HepG2 (cell line): ENCODE results near the gene APOLD1. TPM values are rescaled to one million over a fixed set of nuclear protein-coding genes. Genes with fewer than 3 reads are reported as not detected.

Source experiments
- ARNT ChIP-seq: fragments of 450-650 bp; IDR thresholded peaks from 2 replicates; pipeline ENCODE4 v1.6.1; 2017
- ARNTL ChIP-seq: sonication (generic); formaldehyde crosslinking; IDR thresholded peaks from 2 replicates; pipeline ENCODE4 v1.4.0; 2020; ENCODE audit warnings: mild to moderate bottlenecking, missing genetic modification reagents
- GZF1 ChIP-seq: sonication (generic); formaldehyde crosslinking; IDR thresholded peaks from 2 replicates; pipeline ENCODE4 v1.5.1; 2020; ENCODE audit warnings: mild to moderate bottlenecking, missing genetic modification reagents
- IRF2 ChIP-seq: IDR thresholded peaks from 2 replicates; pipeline ENCODE4 v1.6.1; 2018; ENCODE audit warnings: missing genetic modification reagents, missing compliant biosample characterization
- PAF1 ChIP-seq: IDR thresholded peaks from 2 replicates; pipeline ENCODE4 v1.6.1; 2016; ENCODE audit warnings: missing genetic modification reagents, missing compliant biosample characterization
- SNAPC4 ChIP-seq: sonication (generic); formaldehyde crosslinking; IDR thresholded peaks from 2 replicates; pipeline ENCODE4 v1.4.0; 2020; ENCODE audit warnings: mild to moderate bottlenecking, missing genetic modification reagents
- TBX3 ChIP-seq: fragments of 450-650 bp; IDR thresholded peaks from 2 replicates; pipeline ENCODE4 v1.6.1; 2017; ENCODE audit warnings: antibody characterized with exemption, mild to moderate bottlenecking, inconsistent platforms, borderline replicate concordance
- TERF1 ChIP-seq: sonication (generic); formaldehyde crosslinking; IDR thresholded peaks from 2 replicates; pipeline ENCODE4 v1.8.0; 2022; ENCODE audit warnings: mild to moderate bottlenecking, missing genetic modification reagents, moderate library complexity
- TSC22D2 ChIP-seq: sonication (generic); formaldehyde crosslinking; IDR thresholded peaks from 2 replicates; pipeline ENCODE4 v1.5.1; 2020; ENCODE audit warnings: missing genetic modification reagents, mild to moderate bottlenecking, borderline replicate concordance
- ZMYM3 ChIP-seq: sonication (generic); formaldehyde crosslinking; IDR thresholded peaks from 2 replicates; pipeline ENCODE4 v1.5.1; 2020; ENCODE audit warnings: mild to moderate bottlenecking, missing genetic modification reagents
- ZNF274 ChIP-seq: sonication (generic); formaldehyde crosslinking; IDR thresholded peaks from 2 replicates; pipeline ENCODE4 v1.5.1; 2020; ENCODE audit warnings: mild to moderate bottlenecking, missing genetic modification reagents
- ZNF446 ChIP-seq: sonication (generic); formaldehyde crosslinking; IDR thresholded peaks from 2 replicates; pipeline ENCODE4 v1.5.0; 2020; ENCODE audit warnings: mild to moderate bottlenecking, missing genetic modification reagents
- ZNF614 ChIP-seq: IDR thresholded peaks from 2 replicates; pipeline ENCODE4 v1.6.1; 2018; ENCODE audit warnings: missing biosample characterization, missing genetic modification reagents, inconsistent platforms, borderline replicate concordance
- ZNF660 ChIP-seq: sonication (generic); formaldehyde crosslinking; IDR thresholded peaks from 2 replicates; pipeline ENCODE4 v1.5.1; 2020; ENCODE audit warnings: mild to moderate bottlenecking, low read depth, missing genetic modification reagents, borderline replicate concordance
- ZNF850 ChIP-seq: sonication (generic); formaldehyde crosslinking; conservative IDR thresholded peaks from 2 replicates; pipeline ENCODE4 v1.9.0; 2021; ENCODE audit warnings: mild to moderate bottlenecking, missing genetic modification reagents
- polyA plus RNA-seq, 8 experiments: library from polyadenylated mRNA; depleted of rRNA in 3 of 8; stranded (reverse) in 7 of 8; unstranded in 1 of 8; fragments of >200 nt; fragmentation: Illumina TruSeq in 4 of 8; extraction: Trizol in 4 of 8; gene quantifications; 2 replicates each; pipeline versions ENCODE4 v1.2.1 to v1.2.3, GENCODE V29; 2011 to 2016; ENCODE audit warnings: low read depth in 4 of 8, missing spikeins in 1 of 8, mixed read lengths in 1 of 8; ENCODE audit not compliant: insufficient read depth in 1 of 8
- total RNA-seq, 5 experiments: library from RNA; depleted of rRNA; stranded (reverse); fragments of >200 nt; fragmentation: Illumina TruSeq; extraction: Trizol; gene quantifications; 2 replicates each; pipeline ENCODE4 v1.2.3, GENCODE V29; 2016; ENCODE audit warnings: low read depth in 1 of 5
- TF ChIP-seq, protein P1 (sequence below): sonication (generic); formaldehyde crosslinking; IDR thresholded peaks from 2 replicates; pipeline ENCODE4 v1.5.1; 2020; ENCODE audit warnings: missing genetic modification reagents, mild to moderate bottlenecking, borderline replicate concordance
- TF ChIP-seq, protein P2 (sequence below): IDR thresholded peaks from 2 replicates; pipeline ENCODE4 v1.6.1; 2012; ENCODE audit warnings: inconsistent platforms
- TF ChIP-seq, protein P3 (sequence below): sonication (generic); formaldehyde crosslinking; IDR thresholded peaks from 2 replicates; pipeline ENCODE4 v1.5.0; 2020; ENCODE audit warnings: mild to moderate bottlenecking, missing genetic modification reagents, borderline replicate concordance

APOLD1 gene
- total and polyA plus RNA-seq, 2 of the 13 experiments (the other 11 are each of a cell fraction or from before 2014, with no cell fraction given) = 0.20 to 0.84 TPM

- 0 out of 2 replicates have a peak, but pooled peaks have one; percentile 85 for TF ChIP-seq TSC22D2
- no peak for TF ChIP-seq ZNF850 (CRISPR knock-in tag)
- TF ChIP-seq, protein P1, sequence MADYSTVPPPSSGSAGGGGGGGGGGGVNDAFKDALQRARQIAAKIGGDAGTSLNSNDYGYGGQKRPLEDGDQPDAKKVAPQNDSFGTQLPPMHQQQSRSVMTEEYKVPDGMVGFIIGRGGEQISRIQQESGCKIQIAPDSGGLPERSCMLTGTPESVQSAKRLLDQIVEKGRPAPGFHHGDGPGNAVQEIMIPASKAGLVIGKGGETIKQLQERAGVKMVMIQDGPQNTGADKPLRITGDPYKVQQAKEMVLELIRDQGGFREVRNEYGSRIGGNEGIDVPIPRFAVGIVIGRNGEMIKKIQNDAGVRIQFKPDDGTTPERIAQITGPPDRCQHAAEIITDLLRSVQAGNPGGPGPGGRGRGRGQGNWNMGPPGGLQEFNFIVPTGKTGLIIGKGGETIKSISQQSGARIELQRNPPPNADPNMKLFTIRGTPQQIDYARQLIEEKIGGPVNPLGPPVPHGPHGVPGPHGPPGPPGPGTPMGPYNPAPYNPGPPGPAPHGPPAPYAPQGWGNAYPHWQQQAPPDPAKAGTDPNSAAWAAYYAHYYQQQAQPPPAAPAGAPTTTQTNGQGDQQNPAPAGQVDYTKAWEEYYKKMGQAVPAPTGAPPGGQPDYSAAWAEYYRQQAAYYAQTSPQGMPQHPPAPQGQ (CRISPR knock-in tag) = no peak; the same call in 1 of the 2 replicates
- no peak for TF ChIP-seq SNAPC4 (CRISPR knock-in tag)
- peak; percentile 77; the same call in 1 of the 2 replicates for TF ChIP-seq ZNF446 (CRISPR knock-in tag)
- no peak for TF ChIP-seq TERF1 (CRISPR knock-in tag)
- TF ChIP-seq IRF2 (CRISPR knock-in tag) = no peak
- TF ChIP-seq GZF1 (CRISPR knock-in tag) = no peak
- no peak for TF ChIP-seq TBX3
- TF ChIP-seq ZNF660 (CRISPR knock-in tag) = no peak
- TF ChIP-seq, protein P2, sequence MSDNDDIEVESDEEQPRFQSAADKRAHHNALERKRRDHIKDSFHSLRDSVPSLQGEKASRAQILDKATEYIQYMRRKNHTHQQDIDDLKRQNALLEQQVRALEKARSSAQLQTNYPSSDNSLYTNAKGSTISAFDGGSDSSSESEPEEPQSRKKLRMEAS = peak; percentile 95
- no peak for TF ChIP-seq ZMYM3 (CRISPR knock-in tag)
- TF ChIP-seq ZNF274 = peak; percentile 86
- TF ChIP-seq, protein P3, sequence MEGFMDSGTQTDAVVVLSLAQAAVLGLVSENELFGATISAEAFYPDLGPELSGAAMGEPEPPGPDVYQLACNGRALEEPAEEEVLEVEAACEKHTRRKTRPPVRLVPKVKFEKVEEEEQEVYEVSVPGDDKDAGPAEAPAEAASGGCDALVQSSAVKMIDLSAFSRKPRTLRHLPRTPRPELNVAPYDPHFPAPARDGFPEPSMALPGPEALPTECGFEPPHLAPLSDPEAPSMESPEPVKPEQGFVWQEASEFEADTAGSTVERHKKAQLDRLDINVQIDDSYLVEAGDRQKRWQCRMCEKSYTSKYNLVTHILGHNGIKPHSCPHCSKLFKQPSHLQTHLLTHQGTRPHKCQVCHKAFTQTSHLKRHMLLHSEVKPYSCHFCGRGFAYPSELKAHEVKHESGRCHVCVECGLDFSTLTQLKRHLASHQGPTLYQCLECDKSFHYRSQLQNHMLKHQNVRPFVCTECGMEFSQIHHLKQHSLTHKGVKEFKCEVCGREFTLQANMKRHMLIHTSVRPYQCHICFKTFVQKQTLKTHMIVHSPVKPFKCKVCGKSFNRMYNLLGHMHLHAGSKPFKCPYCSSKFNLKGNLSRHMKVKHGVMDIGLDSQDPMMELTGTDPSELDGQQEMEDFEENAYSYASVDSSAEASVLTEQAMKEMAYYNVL = 0 out of 2 replicates have a peak, but pooled peaks have one; percentile 9
- TF ChIP-seq PAF1 (CRISPR knock-in tag) = no peak
- no peak for TF ChIP-seq ARNTL (CRISPR knock-in tag)
- TF ChIP-seq ARNT = no peak
- peak; percentile 56; the same call in 1 of the 2 replicates for TF ChIP-seq ZNF614 (CRISPR knock-in tag)
Measured at GRCh38 chr12:12786706-12787601, 1.5 kb downstream of the APOLD1 start (continued).
